Measurements from ENCODE around the gene SLC2A10. TPM values are rescaled to one million over a fixed set of nuclear protein-coding genes. Genes with fewer than 3 reads are reported as not detected.

The SLC2A10 gene
- polyA plus RNA-seq, 1 donor (not counting 4 experiments of a cell fraction or from before 2014, with no cell fraction given) = not detected

GRCh38 chr20:46702447-46703203 is 6.8 kb upstream of the SLC2A10 start:
- no peak for DNase-seq (ENCODE audit: low read depth, low spot score)
- H3K36me3 ChIP-seq (ENCODE audit: control insufficient read depth in 2 of 2, extremely low read depth in 1 of 2, insufficient read depth in 2 of 2, low read length in 2 of 2) = no peaks in the 10 kb centered on the region
- no peaks in the 10 kb centered on the region for H3K79me2 ChIP-seq (ENCODE audit: control insufficient read depth, insufficient read depth, low read length)
- no peak overlapping the region for H3K9ac ChIP-seq (ENCODE audit: control insufficient read depth, extremely low read depth, insufficient read depth, low read length)
- H4K20me1 ChIP-seq (ENCODE audit: control insufficient read depth, extremely low read depth, insufficient read depth, low read length) = no peaks in the 10 kb centered on the region
- no peak overlapping the region for H3K27ac ChIP-seq (ENCODE audit: control insufficient read depth, insufficient read depth, low read length)
- no peak for TF ChIP-seq CTCF (optimal IDR thresholded peaks at IDR 0.05 in 1 of 3, IDR thresholded peaks at IDR 0.05 in 1 of 3, conservative IDR thresholded peaks at IDR 0.05 in 1 of 3; ENCODE audit: extremely low read depth in 1 of 3, insufficient read depth in 2 of 3, low read length in 3 of 3)
- TF ChIP-seq EZH2 (IDR thresholded peaks at IDR 0.05; ENCODE audit: low read length) = no peak
- FAIRE-seq = no peak
- H3K4me1 ChIP-seq (ENCODE audit: control insufficient read depth, extremely low read depth, insufficient read depth, low read length) = no peaks in the 10 kb centered on the region
- H3K4me3 ChIP-seq (ENCODE audit: control insufficient read depth in 2 of 3, extremely low read depth in 1 of 3, insufficient read depth in 2 of 3, low read depth in 1 of 3, low read length in 3 of 3) = no peak overlapping the region
- peaks cover 2% of the 10 kb centered on the region for H3K9me3 ChIP-seq (ENCODE audit: control insufficient read depth, low read depth, low read length)
- H3K4me2 ChIP-seq (ENCODE audit: control insufficient read depth, extremely low read depth, insufficient read depth, low read depth, low read length) = no peak overlapping the region
- dilution Hi-C loops (cut with MboI; ENCODE audit: extremely low pct_ligation_motif_present, low sequenced_read_pairs) = no loop called here
- no peak overlapping the region for H2AFZ ChIP-seq (ENCODE audit: control insufficient read depth, low read length)
- no peaks in the 10 kb centered on the region for H3K27me3 ChIP-seq (ENCODE audit: control insufficient read depth, extremely low read depth, insufficient read depth, low read length)
- H3K9me1 ChIP-seq (ENCODE audit: control insufficient read depth, extremely low read depth, insufficient read depth, low read length) = no peaks in the 10 kb centered on the region

GRCh38 chr20:46703435-46703834 is 6.0 kb upstream of the SLC2A10 start:
- Histone ChIP-seq H3K79me2 (ENCODE audit: control insufficient read depth, insufficient read depth, low read length) (no peaks in the 10 kb centered on the region), H3K9ac (ENCODE audit: control insufficient read depth, extremely low read depth, insufficient read depth, low read length) (no peak overlapping the region), H3K9me1 (ENCODE audit: control insufficient read depth, extremely low read depth, insufficient read depth, low read length) (no peaks in the 10 kb centered on the region), H3K4me2 (ENCODE audit: control insufficient read depth, extremely low read depth, insufficient read depth, low read depth, low read length) (no peak overlapping the region), H3K9me3 (ENCODE audit: control insufficient read depth, low read depth, low read length) (peaks cover 2% of the 10 kb centered on the region), H4K20me1 (ENCODE audit: control insufficient read depth, extremely low read depth, insufficient read depth, low read length) (no peaks in the 10 kb centered on the region), H2AFZ (ENCODE audit: control insufficient read depth, low read length) (no peak overlapping the region), H3K4me1 (ENCODE audit: control insufficient read depth, extremely low read depth, insufficient read depth, low read length) (no peaks in the 10 kb centered on the region), H3K36me3 (ENCODE audit: control insufficient read depth in 2 of 2, extremely low read depth in 1 of 2, insufficient read depth in 2 of 2, low read length in 2 of 2) (no peaks in the 10 kb centered on the region), H3K27ac (ENCODE audit: control insufficient read depth, insufficient read depth, low read length) (no peak overlapping the region), H3K4me3 (ENCODE audit: control insufficient read depth in 2 of 3, extremely low read depth in 1 of 3, insufficient read depth in 2 of 3, low read depth in 1 of 3, low read length in 3 of 3) (no peak overlapping the region), H3K27me3 (ENCODE audit: control insufficient read depth, extremely low read depth, insufficient read depth, low read length) (peaks cover 2% of the 10 kb centered on the region)
- no peak for DNase-seq (ENCODE audit: low read depth, low spot score)
- dilution Hi-C loops (cut with MboI; ENCODE audit: extremely low pct_ligation_motif_present, low sequenced_read_pairs) = no loop called here
- TF ChIP-seq CTCF (optimal IDR thresholded peaks at IDR 0.05 in 1 of 3, IDR thresholded peaks at IDR 0.05 in 1 of 3, conservative IDR thresholded peaks at IDR 0.05 in 1 of 3; ENCODE audit: extremely low read depth in 1 of 3, insufficient read depth in 2 of 3, low read length in 3 of 3) (no peak), EZH2 (IDR thresholded peaks at IDR 0.05; ENCODE audit: low read length) (no peak)
- no peak for FAIRE-seq

All from keratinocyte (primary cell).